Measurements from ENCODE around the gene PDLIM4. TPM values are rescaled to one million over a fixed set of nuclear protein-coding genes. Genes with fewer than 3 reads are reported as not detected.

The PDLIM4 gene
- total RNA-seq, 2 donors from 2014 or later: 35.9 to 50.2 TPM

- Histone ChIP-seq H3K36me3 (no peaks in the 10 kb centered on the region), H3K27me3 (replicated peaks; ENCODE audit: insufficient read depth) (no peaks in the 10 kb centered on the region), H3K27ac (no peak overlapping the region), H3K4me1 (replicated peaks) (no peaks in the 10 kb centered on the region), H3K9me3 (no peaks in the 10 kb centered on the region), H3K4me3 (no peak overlapping the region)
- 86% methylated on average over 2 of the region's 2 CpGs for WGBS
- DNase-seq (ENCODE audit: low spot score): no peak
- intact Hi-C loops (cut with DNase I): no loop called here
- TF ChIP-seq POLR2A (IDR thresholded peaks at IDR 0.05) (no peak), POLR2AphosphoS5 (IDR thresholded peaks at IDR 0.05) (no peak), CTCF (IDR thresholded peaks at IDR 0.05) (no peak)
These were observed 56.5 kb downstream of the PDLIM4 start for GRCh38 chr5:132313961-132314432.

DNA sequence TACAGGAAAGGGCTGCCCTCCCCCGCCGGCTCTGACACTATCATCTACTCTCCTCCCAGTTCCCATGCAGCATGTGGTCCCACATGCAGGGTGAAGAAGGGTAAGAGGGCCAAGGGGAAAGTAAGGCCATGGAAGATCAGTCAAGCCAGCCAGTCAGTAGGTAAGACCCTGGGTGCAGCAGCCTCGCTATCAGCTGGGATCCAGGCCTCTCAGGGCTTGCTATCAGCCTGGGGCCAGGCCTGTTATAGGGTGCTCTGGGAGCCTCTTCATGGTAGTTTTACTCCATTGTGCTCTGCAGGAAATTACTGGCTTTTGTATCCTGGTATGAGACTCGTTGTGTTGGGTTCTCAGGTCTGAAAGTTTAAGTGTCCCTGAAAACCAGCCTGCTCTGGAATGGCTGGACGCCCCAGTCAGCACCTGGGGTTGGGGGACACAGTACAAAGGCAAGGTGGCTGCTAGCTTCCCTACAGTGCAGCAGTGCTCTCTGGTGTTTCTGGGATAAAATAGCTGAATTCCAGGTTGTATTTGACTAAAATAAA, 58.1 kb downstream of the PDLIM4 start:
- Histone ChIP-seq H3K9me3 (no peaks in the 10 kb centered on the region), H3K36me3 (no peaks in the 10 kb centered on the region), H3K27ac (no peak overlapping the region), H3K4me3 (no peak overlapping the region), H3K27me3 (replicated peaks; ENCODE audit: insufficient read depth) (no peaks in the 10 kb centered on the region), H3K4me1 (replicated peaks) (no peaks in the 10 kb centered on the region)
- TF ChIP-seq POLR2A (IDR thresholded peaks at IDR 0.05): no peak
- no peak for TF ChIP-seq CTCF (IDR thresholded peaks at IDR 0.05)
- intact Hi-C loops (cut with DNase I): no loop called here
- no peak for DNase-seq (ENCODE audit: low spot score)
- WGBS: 79% methylated on average over 5 of the region's 5 CpGs

DNA sequence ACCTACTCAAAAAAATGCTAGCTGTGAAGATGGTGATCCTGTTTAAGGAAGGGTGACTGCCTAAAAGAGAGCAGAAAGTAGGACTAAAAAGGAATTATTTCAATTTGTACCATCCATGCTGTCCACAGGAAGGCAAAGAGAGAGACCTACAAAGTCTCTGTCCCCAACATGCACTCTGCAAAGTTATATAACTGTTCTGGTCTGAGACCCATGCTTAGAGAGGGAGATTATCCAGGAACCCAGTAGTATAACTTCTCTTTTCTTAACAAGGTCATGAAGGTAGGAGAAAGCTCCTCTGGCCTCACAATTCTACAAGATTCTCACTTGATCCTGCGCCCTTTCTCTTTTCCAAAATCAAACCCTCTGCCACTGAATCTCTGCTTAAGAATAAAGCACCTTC, 62.5 kb downstream of the PDLIM4 start:
- Histone ChIP-seq H3K27ac (no peak overlapping the region), H3K4me3 (no peak overlapping the region), H3K9me3 (no peaks in the 10 kb centered on the region), H3K36me3 (no peaks in the 10 kb centered on the region), H3K4me1 (replicated peaks) (no peaks in the 10 kb centered on the region), H3K27me3 (replicated peaks; ENCODE audit: insufficient read depth) (no peaks in the 10 kb centered on the region)
- intact Hi-C loops (cut with DNase I): no loop called here
- 100% methylated on average over 1 of the region's 1 CpG for WGBS
- DNase-seq (ENCODE audit: low spot score): no peak
- no peak for TF ChIP-seq POLR2A (IDR thresholded peaks at IDR 0.05)

DNA sequence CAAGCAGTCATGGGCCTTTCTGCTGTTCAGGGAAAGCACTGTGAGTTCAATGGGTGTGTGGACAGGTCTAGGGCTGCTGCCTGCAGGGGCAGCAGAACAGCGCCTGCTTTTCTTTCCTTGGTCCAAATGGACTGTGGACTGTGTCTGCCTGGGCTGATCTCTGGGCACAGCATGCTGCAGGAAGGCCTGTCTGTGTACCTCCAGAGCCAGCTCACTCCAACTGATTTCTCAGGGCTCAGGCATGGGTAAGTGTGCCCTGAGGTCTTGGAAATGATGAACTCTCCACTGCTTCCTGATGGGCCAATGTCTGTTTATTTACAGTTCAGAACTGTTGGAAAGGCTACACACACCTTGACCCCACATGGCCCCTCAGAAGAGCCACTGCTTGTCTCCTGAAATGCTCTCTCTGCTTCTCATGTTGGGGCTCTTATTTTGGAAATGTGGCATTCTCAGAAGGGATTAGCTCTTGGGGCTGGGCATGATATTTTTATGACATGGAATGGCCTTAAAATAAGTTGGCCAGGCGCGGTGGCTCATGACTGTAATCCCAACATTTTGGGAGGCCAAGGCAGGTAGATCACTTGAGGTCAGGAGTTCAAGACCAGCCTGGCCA, 63.7 kb downstream of the PDLIM4 start:
- no peaks in the 10 kb centered on the region for H3K27me3 ChIP-seq (replicated peaks; ENCODE audit: insufficient read depth)

GRCh38 chr5:132322266-132322665, 64.8 kb downstream of the PDLIM4 start:
- no peaks in the 10 kb centered on the region for H3K4me1 ChIP-seq (replicated peaks)
- H3K27me3 ChIP-seq (replicated peaks; ENCODE audit: insufficient read depth): no peaks in the 10 kb centered on the region
- intact Hi-C loops (cut with DNase I): no loop called here
- 41% methylated on average over 8 of the region's 11 CpGs for WGBS
- H3K4me3 ChIP-seq: no peak overlapping the region
- H3K36me3 ChIP-seq: no peaks in the 10 kb centered on the region
- H3K27ac ChIP-seq: no peak overlapping the region
- no peaks in the 10 kb centered on the region for H3K9me3 ChIP-seq
- no peak for DNase-seq (ENCODE audit: low spot score)
- TF ChIP-seq POLR2AphosphoS5 (IDR thresholded peaks at IDR 0.05) (no peak), POLR2A (IDR thresholded peaks at IDR 0.05) (no peak), CTCF (IDR thresholded peaks at IDR 0.05) (no peak)

More for the DNA sequence above, 63.7 kb downstream of the PDLIM4 start:
- H3K4me3 ChIP-seq: no peak overlapping the region
- H3K36me3 ChIP-seq: no peaks in the 10 kb centered on the region
- no peak overlapping the region for H3K27ac ChIP-seq
- WGBS: 99% methylated on average over 3 of the region's 3 CpGs
- no peaks in the 10 kb centered on the region for H3K9me3 ChIP-seq
- H3K4me1 ChIP-seq (replicated peaks): no peaks in the 10 kb centered on the region
- DNase-seq (ENCODE audit: low spot score): no peak
- intact Hi-C loops (cut with DNase I): no loop called here
- TF ChIP-seq POLR2AphosphoS5 (IDR thresholded peaks at IDR 0.05) (no peak), POLR2A (IDR thresholded peaks at IDR 0.05) (no peak)

Small RNAs within 50 kb of the gene (microRNA-seq; reads per million reads assigned to microRNA genes)
- not detected for gene MIR6830

Other genes with a start within 250 kb of the PDLIM4 start
- 1 to 10 TPM in 1 of 2 donors, under 1 TPM in 1; 0.23 to 7.9 TPM for gene ACSL6, start 246.0 kb upstream of the PDLIM4 start, total RNA-seq
- not detected for gene IL3, start 197.0 kb upstream of the PDLIM4 start, total RNA-seq
- gene CSF2, start 183.9 kb upstream of the PDLIM4 start, total RNA-seq: not detected
- 10 to 100 TPM; 16.8 to 18.0 TPM for gene P4HA2, start 29.8 kb upstream of the PDLIM4 start, total RNA-seq
- 1 to 10 TPM; 5.5 to 8.2 TPM for gene SLC22A4, start 36.7 kb downstream of the PDLIM4 start, total RNA-seq
- gene SLC22A5, start 112.0 kb downstream of the PDLIM4 start, total RNA-seq: 10 to 100 TPM; 26.2 to 37.5 TPM
- 10 to 100 TPM; 42.2 to 47.0 TPM for gene IRF1, start 233.1 kb downstream of the PDLIM4 start, total RNA-seq

Data from prostate gland (tissue), 2 donors.